Endometrial microvascular endothelial cells (primary cell): ENCODE results near the gene PAGE2. TPM values are rescaled to one million over a fixed set of nuclear protein-coding genes. Genes with fewer than 3 reads are reported as not detected.
"Not testable (repeated sequence)": the region's sequence is repeated elsewhere in the genome, so short reads cannot be mapped to it uniquely, and the experiment has no call there.

ENCODE experiments used
- in situ Hi-C: cut with HindIII; loops from 2 replicates; pipeline ENCODE4 v1.10.0; 2017; ENCODE audit warnings: low sequenced_read_pairs, low pct_unique_long_range_greater_than_20kb; ENCODE audit errors: inconsistent ontology term
- total RNA-seq: library from RNA; depleted of rRNA; stranded (reverse); fragments of >200 nt; gene quantifications from one replicate; pipeline ENCODE4 v1.2.3, GENCODE V29; 2015; ENCODE audit errors: inconsistent ontology term

The PAGE2 gene
- total RNA-seq, 1 donor from 2014 or later = not detected

DNA sequence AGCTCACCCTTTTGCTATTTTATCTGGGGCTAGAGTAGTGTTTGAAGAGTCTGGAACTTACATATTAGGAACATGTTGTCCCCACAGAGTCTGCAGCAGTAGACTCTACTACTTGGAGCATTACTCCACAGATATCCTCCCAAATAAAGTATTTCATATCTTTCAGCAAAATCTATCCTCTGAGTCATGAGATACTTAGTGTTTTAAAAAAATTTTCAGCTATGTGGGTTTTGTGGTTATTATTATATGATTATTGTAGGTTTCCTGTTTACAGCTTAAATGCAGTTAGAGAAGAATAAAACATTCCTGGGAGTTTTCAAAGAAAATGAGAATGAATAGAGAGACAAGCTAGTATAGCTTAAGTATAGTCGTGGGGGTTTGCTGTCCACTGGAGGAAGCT is 30.9 kb downstream of the PAGE2 start:
- in situ Hi-C loops = no loop called here

DNA sequence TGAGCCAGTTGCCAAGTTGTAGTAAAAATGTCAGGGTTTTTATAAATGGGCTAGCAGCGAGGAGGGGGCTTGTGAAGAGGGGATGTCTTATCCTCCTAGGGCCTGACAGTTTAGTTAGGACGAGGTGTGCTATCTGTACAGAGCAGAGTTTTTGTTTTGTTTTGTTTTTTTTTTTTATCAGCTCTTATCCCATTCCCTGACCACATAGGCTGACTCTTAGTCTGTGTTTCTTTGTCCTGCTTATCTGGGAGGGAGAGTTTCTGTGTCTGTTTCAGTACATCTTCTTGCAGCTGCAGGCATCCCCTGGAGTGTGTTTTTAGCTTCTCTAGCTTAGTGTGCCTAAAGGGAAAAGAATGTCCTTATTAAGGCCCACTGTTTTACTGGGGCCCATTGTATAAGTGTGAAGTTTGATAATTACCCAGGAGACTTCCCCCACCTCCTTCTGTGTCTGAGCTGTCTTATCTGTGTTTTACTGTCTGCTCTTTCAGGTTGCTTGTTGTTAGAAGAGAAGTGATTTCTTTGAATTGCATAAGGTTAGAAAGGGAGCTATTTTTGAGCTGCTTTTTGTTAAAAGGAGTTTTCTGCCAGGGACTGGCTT is 32.0 kb downstream of the PAGE2 start:
- in situ Hi-C loops = no loop called here

DNA sequence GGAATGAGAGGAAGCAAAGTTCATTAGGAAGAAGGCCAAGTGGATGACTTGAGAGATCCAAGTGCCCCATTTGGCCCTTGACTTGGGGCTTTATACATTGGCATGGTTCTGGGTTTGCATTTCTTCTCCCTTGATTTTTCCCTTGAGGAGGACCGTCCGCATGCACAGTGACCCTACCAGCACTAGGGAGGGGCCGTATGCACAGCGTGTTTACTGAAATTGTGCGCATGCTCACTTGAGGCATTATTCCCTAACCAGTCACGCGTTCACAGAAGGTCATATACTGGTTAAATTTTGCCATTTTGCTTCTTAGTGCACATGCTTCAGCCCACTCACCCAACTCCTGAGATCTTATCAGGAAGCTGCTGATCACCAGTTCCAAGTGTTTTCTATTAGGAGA is 35.1 kb downstream of the PAGE2 start:
- in situ Hi-C loops = no loop called here

DNA sequence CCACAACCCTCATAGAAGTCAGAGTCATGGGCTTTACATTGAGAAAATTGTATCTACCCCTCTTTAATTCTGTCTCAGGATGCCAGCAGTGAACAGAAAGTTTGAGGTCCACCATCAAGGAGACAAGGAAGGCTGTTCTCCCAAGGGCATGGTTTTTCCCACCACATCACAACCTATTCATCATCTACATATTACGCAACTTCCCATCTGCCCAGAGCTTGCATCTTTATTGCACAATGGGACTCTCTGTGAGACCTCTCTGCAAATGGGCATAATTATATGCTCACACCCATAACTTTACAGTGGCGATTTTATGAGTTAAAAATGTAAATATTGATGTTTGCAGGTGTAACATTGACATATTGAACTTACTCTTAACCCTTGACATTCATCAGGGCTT is 38.9 kb downstream of the PAGE2 start:
- in situ Hi-C loops = no loop called here

DNA sequence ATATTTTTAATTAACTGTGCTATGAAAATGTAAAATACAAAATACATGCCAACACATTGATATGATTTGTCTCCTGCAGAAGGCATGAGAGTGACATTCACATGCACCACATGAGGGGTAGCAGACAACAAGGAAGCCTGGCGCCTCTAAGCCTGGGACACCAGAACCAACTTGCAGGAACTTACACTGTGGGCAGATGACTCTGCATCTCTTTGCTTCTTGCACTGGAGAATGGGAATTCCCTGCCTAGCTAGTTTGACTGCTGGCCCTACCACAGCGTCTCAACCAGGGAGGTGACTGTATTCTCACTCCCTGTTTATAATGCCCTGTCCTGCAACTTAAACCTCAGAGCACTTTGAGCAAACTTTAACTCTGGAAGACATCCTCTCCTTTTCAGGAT is 40.5 kb downstream of the PAGE2 start:
- in situ Hi-C loops = no loop called here

DNA sequence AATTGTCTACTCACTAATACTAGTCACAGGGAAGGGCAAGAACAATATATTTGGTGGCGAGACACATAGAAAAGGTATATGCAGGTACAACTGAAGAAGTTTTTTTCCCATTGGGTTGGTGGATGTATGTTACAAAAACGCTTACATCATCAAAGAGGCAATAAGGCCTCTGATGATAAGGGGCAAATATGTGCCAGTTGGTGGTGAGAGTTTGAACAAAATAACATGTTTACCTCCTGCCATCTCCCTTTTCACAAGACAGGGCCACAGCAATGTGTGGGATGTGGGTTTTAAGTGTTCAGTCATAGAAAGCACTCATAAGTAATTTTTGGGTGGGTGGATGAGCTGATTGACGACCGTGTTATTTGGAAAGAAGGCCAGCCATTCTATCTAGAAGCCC is 41.7 kb downstream of the PAGE2 start:
- in situ Hi-C loops = no loop called here

DNA sequence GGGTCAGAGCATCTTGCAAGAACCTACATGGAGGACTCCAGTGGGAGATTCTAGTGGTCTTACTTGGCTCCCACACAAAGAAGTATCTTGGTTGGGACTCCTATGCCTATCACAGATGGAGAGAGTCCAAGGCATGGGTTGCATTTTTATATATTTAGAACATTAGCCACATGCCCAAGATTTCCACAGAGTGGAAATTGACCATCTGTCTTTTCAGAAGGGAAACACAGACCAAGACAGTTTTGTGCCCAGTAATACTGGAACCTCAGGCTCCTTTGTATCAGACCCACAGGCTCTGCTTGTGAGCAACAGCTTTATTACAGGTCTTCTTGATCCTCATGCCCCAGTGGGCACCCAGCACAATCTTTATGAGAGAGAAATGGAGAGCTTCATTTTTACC is 43.6 kb downstream of the PAGE2 start:
- in situ Hi-C loops = no loop called here

DNA sequence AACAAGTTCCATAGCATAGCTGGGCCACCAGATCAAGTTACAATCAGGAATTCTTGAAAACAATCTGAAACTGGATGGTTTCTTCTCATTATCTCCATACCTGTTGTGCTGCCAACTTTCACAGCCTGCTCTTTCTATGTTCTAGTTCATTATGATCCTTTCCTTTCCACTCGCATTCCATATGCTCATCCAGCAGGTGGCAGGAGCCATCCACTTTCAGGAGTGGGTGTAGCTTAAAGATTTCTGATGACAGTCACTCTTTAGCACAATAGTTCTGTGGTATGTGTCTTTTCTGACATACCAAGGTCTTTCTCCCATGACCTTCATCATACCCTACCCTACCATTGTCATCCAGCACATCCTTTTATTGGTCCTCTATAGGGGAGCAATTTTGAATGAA is 46.4 kb downstream of the PAGE2 start:
- in situ Hi-C loops = no loop called here

DNA sequence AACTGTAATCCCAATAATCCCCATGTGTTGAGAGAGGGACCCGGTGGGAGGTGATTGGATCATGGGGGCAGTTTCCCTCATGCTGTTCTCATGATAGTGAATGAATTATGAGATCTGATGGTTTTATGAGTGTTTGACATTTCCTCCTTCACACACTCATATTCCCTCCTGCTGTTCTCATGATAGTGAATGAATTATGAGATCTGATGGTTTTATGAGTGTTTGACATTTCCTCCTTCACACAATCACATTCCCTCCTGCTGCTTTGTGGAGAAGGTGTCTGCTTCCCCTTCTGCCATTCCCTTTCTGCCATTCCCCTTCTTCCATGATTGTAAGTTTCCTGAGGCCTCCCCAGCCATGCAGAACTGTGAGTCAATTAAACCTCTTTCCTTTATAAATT is 52.0 kb downstream of the PAGE2 start:
- in situ Hi-C loops = not testable (repeated sequence)

Other genes with a start within 250 kb of the PAGE2 start
- gene TRO, start 168.2 kb upstream of the PAGE2 start, total RNA-seq = 0.74 TPM
- gene PFKFB1, start 94.8 kb upstream of the PAGE2 start, total RNA-seq = not detected
- gene APEX2, start 88.7 kb upstream of the PAGE2 start, total RNA-seq = 19.0 TPM
- not detected for gene ALAS2, start 58.0 kb upstream of the PAGE2 start, total RNA-seq
- gene PAGE2B, start 14.0 kb upstream of the PAGE2 start, total RNA-seq = not detected
- gene PAGE5, start 131.3 kb downstream of the PAGE2 start, total RNA-seq = not detected
- not detected for gene PAGE3, start 175.9 kb downstream of the PAGE2 start, total RNA-seq